CD4-positive, alpha-beta T cell treated with Interleukin-21 for 1 hour (primary cell): ENCODE results near the gene ERFE.
A peak's percentile ranks its signal among the peaks of the same experiment; 100 is the strongest.

Experiments used
- DNase-seq: peaks from one replicate; pipeline ENCODE4 v3.0.0-alpha.2; 2020

Gene ERFE

GRCh38 chr2:238126775-238127164, 32.0 kb upstream of the ERFE start:
- DNase-seq = no peak

- DNase-seq = no peak
Measured at GRCh38 chr2:238127165-238128060, 31.4 kb upstream of the ERFE start.

GRCh38 chr2:238128061-238128440, 30.7 kb upstream of the ERFE start:
- DNase-seq = no peak

- no peak for DNase-seq
Measured at GRCh38 chr2:238128534-238129001, 30.2 kb upstream of the ERFE start.

GRCh38 chr2:238129166-238130010, 29.4 kb upstream of the ERFE start:
- no peak for DNase-seq

- DNase-seq = no peak
Measured at GRCh38 chr2:238130111-238130695, 28.6 kb upstream of the ERFE start.

GRCh38 chr2:238130696-238131628, 27.8 kb upstream of the ERFE start:
- DNase-seq = no peak

- DNase-seq = no peak
Measured at GRCh38 chr2:238131761-238132462, 26.9 kb upstream of the ERFE start.

GRCh38 chr2:238132463-238133450, 26.0 kb upstream of the ERFE start:
- DNase-seq = no peak

- DNase-seq = no peak
Measured at GRCh38 chr2:238133499-238134392, 25.0 kb upstream of the ERFE start.

GRCh38 chr2:238134393-238134785, 24.4 kb upstream of the ERFE start:
- no peak for DNase-seq

GRCh38 chr2:238135601-238136150, 23.1 kb upstream of the ERFE start:
- DNase-seq = no peak

- DNase-seq = no peak
Measured at GRCh38 chr2:238136820-238137537, 21.8 kb upstream of the ERFE start.

- no peak for DNase-seq
Measured at GRCh38 chr2:238137885-238138284, 20.9 kb upstream of the ERFE start.

- DNase-seq = no peak
Measured at GRCh38 chr2:238138331-238139195, 20.2 kb upstream of the ERFE start, which contains the start of gene KLHL30. Gene KLHL30, plus strand, starts transcription at chr2:238138668. Its CDS starts 2,087 bp downstream, at chr2:238140755.

- peak; percentile 16 for DNase-seq
Measured at GRCh38 chr2:238139196-238140039, 19.4 kb upstream of the ERFE start.
